Measurements from ENCODE around the gene SRRM1.

DNA sequence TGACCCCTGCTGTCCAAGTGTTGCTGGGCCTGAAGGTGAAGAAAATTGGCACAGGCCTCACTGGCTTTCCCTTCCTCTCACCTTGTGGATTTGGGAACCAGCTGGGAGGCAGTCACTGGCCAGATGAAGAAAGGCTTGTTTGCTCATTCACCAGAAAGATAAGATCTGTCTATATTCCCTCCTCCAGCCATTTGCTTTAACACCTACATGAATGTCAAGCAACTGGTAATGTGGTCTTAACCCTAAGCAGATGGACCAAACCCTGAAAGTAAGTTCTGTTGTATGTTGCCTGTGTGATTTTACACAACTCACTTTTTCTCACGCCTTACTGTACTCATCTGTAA, 10.3 kb upstream of the SRRM1 start:
- no peak for TF ChIP-seq MYC (IDR thresholded peaks at IDR 0.05; ENCODE audit: low read depth, low read length)
- no peak for TF ChIP-seq CTCF (IDR thresholded peaks at IDR 0.05; ENCODE audit: extremely low read depth in 1 of 2, insufficient read depth in 1 of 2, low read depth in 1 of 2, low read length in 2 of 2)
- TF ChIP-seq EZH2 (IDR thresholded peaks at IDR 0.05; ENCODE audit: borderline replicate concordance, low read depth, low read length, severe bottlenecking) = no peak
- no peak for TF ChIP-seq POLR2AphosphoS5 (IDR thresholded peaks at IDR 0.05; ENCODE audit: insufficient read depth, low read depth, low read length)
- no peak for TF ChIP-seq POLR2A (IDR thresholded peaks at IDR 0.05; ENCODE audit: low read depth, low read length)
- no peak for TF ChIP-seq GATA2 (IDR thresholded peaks at IDR 0.05; ENCODE audit: insufficient read depth, insufficient read length, low read depth, low read length)
- no peak for TF ChIP-seq FOS (IDR thresholded peaks at IDR 0.05; ENCODE audit: borderline replicate concordance, insufficient read depth, low read length)
- TF ChIP-seq MAX (IDR thresholded peaks at IDR 0.05; ENCODE audit: insufficient read depth, insufficient read length) = no peak

Data from endothelial cell of umbilical vein (primary cell).